ENCODE data around the gene DHX32. TPM values are rescaled to one million over a fixed set of nuclear protein-coding genes. Genes with fewer than 3 reads are reported as not detected.
A peak's percentile ranks its signal among the peaks of the same experiment; 100 is the strongest.

Gene DHX32
- total and polyA plus RNA-seq, 2 experiments from 2014 or later: 48.8 to 66.7 TPM

- no peak for DNase-seq (ENCODE audit: low read depth in 1 of 2, low spot score in 1 of 2)
- no peaks in the 10 kb centered on the region for H3K27me3 ChIP-seq
- H3K4me3 ChIP-seq: no peak overlapping the region
- peak overlapping the region; percentile 83 for H3K27ac ChIP-seq
- peaks cover 4% of the 10 kb centered on the region for H3K36me3 ChIP-seq
- no peak for TF ChIP-seq CTCF (IDR thresholded peaks at IDR 0.05; ENCODE audit: low read depth, low read length)
- H3K9me3 ChIP-seq (ENCODE audit: low read depth): no peaks in the 10 kb centered on the region
- peaks cover 24% of the 10 kb centered on the region for H3K4me1 ChIP-seq (ENCODE audit: low read depth)
Observed at GRCh38 chr10:125882596-125882995, 1.5 kb upstream of the DHX32 start.

GRCh38 chr10:125880719-125881118 lies 373 bp downstream of the DHX32 start:
- peaks cover 4% of the 10 kb centered on the region for H3K36me3 ChIP-seq
- TF ChIP-seq CTCF (IDR thresholded peaks at IDR 0.05; ENCODE audit: low read depth, low read length): no peak
- peak in 1 of 2 donors; percentile 13 for DNase-seq (ENCODE audit: low read depth in 1 of 2, low spot score in 1 of 2)
- peak overlapping the region; percentile 6 for H3K4me3 ChIP-seq
- peaks cover 24% of the 10 kb centered on the region for H3K4me1 ChIP-seq (ENCODE audit: low read depth)
- no peaks in the 10 kb centered on the region for H3K27me3 ChIP-seq
- H3K9me3 ChIP-seq (ENCODE audit: low read depth): no peaks in the 10 kb centered on the region
- H3K27ac ChIP-seq: peak overlapping the region; percentile 83

GRCh38 chr10:125878957-125879835 lies 1.9 kb downstream of the DHX32 start:
- H3K9me3 ChIP-seq (ENCODE audit: low read depth): no peaks in the 10 kb centered on the region
- no peak overlapping the region for H3K4me3 ChIP-seq
- no peaks in the 10 kb centered on the region for H3K27me3 ChIP-seq
- H3K4me1 ChIP-seq (ENCODE audit: low read depth): peaks cover 24% of the 10 kb centered on the region
- no peaks in the 10 kb centered on the region for H3K36me3 ChIP-seq
- peak in 1 of 2 donors; percentile 76 for DNase-seq (ENCODE audit: low read depth in 1 of 2, low spot score in 1 of 2)
- H3K27ac ChIP-seq: no peak overlapping the region
- no peak for TF ChIP-seq CTCF (IDR thresholded peaks at IDR 0.05; ENCODE audit: low read depth, low read length)

GRCh38 chr10:125871338-125871737 lies 9.8 kb downstream of the DHX32 start:
- no peak for TF ChIP-seq CTCF (IDR thresholded peaks at IDR 0.05; ENCODE audit: low read depth, low read length)
- peaks cover 5% of the 10 kb centered on the region for H3K36me3 ChIP-seq
- no peak for DNase-seq (ENCODE audit: low read depth in 1 of 2, low spot score in 1 of 2)
- no peak overlapping the region for H3K4me3 ChIP-seq
- no peaks in the 10 kb centered on the region for H3K4me1 ChIP-seq (ENCODE audit: low read depth)
- H3K27me3 ChIP-seq: no peaks in the 10 kb centered on the region
- peak overlapping the region; percentile 62 for H3K27ac ChIP-seq
- no peaks in the 10 kb centered on the region for H3K9me3 ChIP-seq (ENCODE audit: low read depth)

GRCh38 chr10:125868372-125868975 lies 12.6 kb downstream of the DHX32 start:
- no peak overlapping the region for H3K4me3 ChIP-seq
- no peaks in the 10 kb centered on the region for H3K4me1 ChIP-seq (ENCODE audit: low read depth)
- H3K27ac ChIP-seq: no peak overlapping the region
- no peaks in the 10 kb centered on the region for H3K9me3 ChIP-seq (ENCODE audit: low read depth)
- TF ChIP-seq CTCF (IDR thresholded peaks at IDR 0.05; ENCODE audit: low read depth, low read length): peak; percentile 74
- H3K36me3 ChIP-seq: peaks cover 10% of the 10 kb centered on the region
- DNase-seq (ENCODE audit: low read depth in 1 of 2, low spot score in 1 of 2): peak; percentile 35 to 59
- no peaks in the 10 kb centered on the region for H3K27me3 ChIP-seq
